Kidney capillary endothelial cell (primary cell): ENCODE measurements around the gene ZBTB16.

Source experiments
- DNase-seq: peaks from one replicate; pipeline ENCODE4 v3.0.0-alpha.2; 2018; ENCODE audit warnings: low spot score

The ZBTB16 gene

GRCh38 chr11:114167771-114168448, 108.4 kb downstream of the ZBTB16 start:
- no peak for DNase-seq

GRCh38 chr11:114168691-114169090, 109.2 kb downstream of the ZBTB16 start:
- no peak for DNase-seq

- DNase-seq: no peak
These were observed 109.8 kb downstream of the ZBTB16 start for GRCh38 chr11:114169321-114169749.

GRCh38 chr11:114169821-114170220, 110.3 kb downstream of the ZBTB16 start:
- no peak for DNase-seq

GRCh38 chr11:114170226-114170625, 110.7 kb downstream of the ZBTB16 start:
- DNase-seq: no peak

- DNase-seq: no peak
These were observed 111.9 kb downstream of the ZBTB16 start for GRCh38 chr11:114171257-114172054.

GRCh38 chr11:114172055-114172861, 112.7 kb downstream of the ZBTB16 start:
- no peak for DNase-seq

- DNase-seq: no peak
These were observed 113.4 kb downstream of the ZBTB16 start for GRCh38 chr11:114172871-114173444.

GRCh38 chr11:114173843-114174242, 114.3 kb downstream of the ZBTB16 start:
- DNase-seq: no peak

- no peak for DNase-seq
These were observed 115.4 kb downstream of the ZBTB16 start for GRCh38 chr11:114174712-114175495.

GRCh38 chr11:114175706-114176105, 116.2 kb downstream of the ZBTB16 start:
- DNase-seq: no peak

GRCh38 chr11:114176321-114176720, 116.8 kb downstream of the ZBTB16 start:
- DNase-seq: no peak

GRCh38 chr11:114178656-114179055, 119.1 kb downstream of the ZBTB16 start:
- no peak for DNase-seq

- no peak for DNase-seq
These were observed 119.9 kb downstream of the ZBTB16 start for GRCh38 chr11:114179234-114179941.

GRCh38 chr11:114180301-114181055, 121.0 kb downstream of the ZBTB16 start:
- DNase-seq: no peak

- no peak for DNase-seq
These were observed 121.7 kb downstream of the ZBTB16 start for GRCh38 chr11:114181195-114181594.

- DNase-seq: no peak
These were observed 122.2 kb downstream of the ZBTB16 start for GRCh38 chr11:114181752-114182151.

GRCh38 chr11:114182471-114183043, 123.0 kb downstream of the ZBTB16 start:
- DNase-seq: no peak

GRCh38 chr11:114183044-114183511, 123.6 kb downstream of the ZBTB16 start:
- DNase-seq: no peak

- no peak for DNase-seq
These were observed 125.9 kb downstream of the ZBTB16 start for GRCh38 chr11:114185436-114185835.
